Right lobe of liver (tissue), 4 donors: ENCODE results near the gene LRRN2.

Experiments used
- POLR2A ChIP-seq: fragments of 450-650 bp; IDR thresholded peaks from one replicate; pipeline ENCODE4 v1.6.1; 2017; ENCODE audit warnings: antibody characterized with exemption, mild to moderate bottlenecking
- TF ChIP-seq, protein P1 (sequence below), 4 donors: fragments of 200-600 bp in 3 of 4; fragments of 450-650 bp in 1 of 4; IDR thresholded peaks; one replicate each; pipeline versions ENCODE4 v1.5.1 to v1.8.0; 2016 to 2022; ENCODE audit warnings: antibody characterized with exemption in 4 of 4, mild to moderate bottlenecking in 2 of 4
- donor health status: DM: no; HTN: no; CAD: no.
- donor health status: DM: no; HTN: no; CAD: no.
- donor health status: DM: no; HTN: yes; CAD: no.

DNA sequence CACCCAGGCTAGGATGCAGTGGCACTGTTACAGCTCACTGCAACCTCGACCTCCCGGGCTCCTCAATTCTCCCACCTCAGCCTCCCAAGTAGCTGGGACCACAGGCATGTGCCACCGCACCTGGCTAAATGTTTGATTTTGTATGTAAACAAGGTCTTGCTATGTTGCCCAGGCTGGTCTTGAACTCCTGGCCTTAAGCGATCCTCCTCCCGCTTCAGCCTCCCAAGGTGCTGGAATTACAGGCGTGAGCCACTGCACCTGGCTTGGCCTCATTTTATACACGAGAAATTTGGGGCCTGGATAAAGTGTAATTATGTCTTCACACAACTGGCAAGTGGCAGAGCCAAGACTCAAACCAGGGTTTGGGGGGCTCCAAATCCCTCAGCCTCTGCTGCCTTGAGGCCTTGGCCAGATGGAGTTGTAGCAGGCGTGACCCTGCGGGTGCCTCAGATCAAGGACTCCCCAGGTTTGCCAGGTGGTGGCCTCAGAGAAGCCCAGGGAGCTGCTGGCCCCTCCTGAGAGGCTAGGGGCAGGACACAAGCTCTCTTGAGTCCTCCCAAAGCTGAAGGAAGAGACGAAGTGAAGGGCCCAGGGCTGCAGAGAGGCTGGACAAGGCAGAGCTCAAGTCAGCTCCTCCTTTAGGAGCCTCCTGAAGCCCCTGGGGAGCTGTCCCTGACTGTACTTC is 107.6 kb downstream of the LRRN2 start:
- TF ChIP-seq, protein P1, sequence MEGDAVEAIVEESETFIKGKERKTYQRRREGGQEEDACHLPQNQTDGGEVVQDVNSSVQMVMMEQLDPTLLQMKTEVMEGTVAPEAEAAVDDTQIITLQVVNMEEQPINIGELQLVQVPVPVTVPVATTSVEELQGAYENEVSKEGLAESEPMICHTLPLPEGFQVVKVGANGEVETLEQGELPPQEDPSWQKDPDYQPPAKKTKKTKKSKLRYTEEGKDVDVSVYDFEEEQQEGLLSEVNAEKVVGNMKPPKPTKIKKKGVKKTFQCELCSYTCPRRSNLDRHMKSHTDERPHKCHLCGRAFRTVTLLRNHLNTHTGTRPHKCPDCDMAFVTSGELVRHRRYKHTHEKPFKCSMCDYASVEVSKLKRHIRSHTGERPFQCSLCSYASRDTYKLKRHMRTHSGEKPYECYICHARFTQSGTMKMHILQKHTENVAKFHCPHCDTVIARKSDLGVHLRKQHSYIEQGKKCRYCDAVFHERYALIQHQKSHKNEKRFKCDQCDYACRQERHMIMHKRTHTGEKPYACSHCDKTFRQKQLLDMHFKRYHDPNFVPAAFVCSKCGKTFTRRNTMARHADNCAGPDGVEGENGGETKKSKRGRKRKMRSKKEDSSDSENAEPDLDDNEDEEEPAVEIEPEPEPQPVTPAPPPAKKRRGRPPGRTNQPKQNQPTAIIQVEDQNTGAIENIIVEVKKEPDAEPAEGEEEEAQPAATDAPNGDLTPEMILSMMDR (IDR thresholded peaks at IDR 0.05) = no peak
- no peak for TF ChIP-seq POLR2A
